NCI-H526 (cell line): ENCODE results near the gene SNX9.

Experiments
- DNase-seq, 2 experiments: peaks; one replicate each; lab custom pipeline; 2025; lab: John Stamatoyannopoulos, UW

SNX9 gene

DNA sequence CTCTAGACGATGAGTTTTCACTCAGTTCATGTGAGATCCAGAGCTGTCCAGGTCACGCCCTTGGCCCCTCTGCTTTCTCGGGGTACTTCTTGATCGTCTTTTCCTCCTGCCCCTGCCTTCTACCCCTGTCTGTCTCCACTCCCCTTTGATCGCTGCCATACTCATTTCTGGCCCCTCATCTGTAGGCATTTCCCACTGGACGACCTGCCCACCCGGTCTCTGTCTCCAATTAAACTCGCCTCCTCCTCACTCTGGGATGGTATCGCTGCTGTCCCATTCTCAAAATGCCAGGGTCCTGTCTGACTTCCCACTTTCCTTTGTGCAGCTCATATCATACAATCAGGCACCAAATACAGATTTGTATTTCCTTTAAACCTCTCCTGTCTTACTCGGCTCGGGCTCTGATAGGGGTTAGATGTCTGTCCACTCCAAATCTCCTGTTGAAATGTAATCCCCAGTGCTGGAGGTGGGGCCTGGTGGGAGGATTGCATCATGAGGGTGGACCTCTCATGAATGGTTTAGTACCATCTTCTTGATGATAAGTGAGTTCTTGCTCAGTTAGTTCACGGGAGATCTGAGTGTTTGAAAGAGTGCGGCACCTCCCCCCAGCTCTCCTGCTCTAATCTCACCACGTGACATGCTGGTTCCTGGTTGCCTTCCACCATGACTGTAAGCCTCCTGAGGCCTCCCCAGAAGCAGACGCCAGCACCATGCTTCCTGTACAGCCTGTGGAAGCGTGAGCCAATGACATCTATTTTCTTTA, 155.2 kb downstream of the SNX9 start:
- DNase-seq = no peak

DNA sequence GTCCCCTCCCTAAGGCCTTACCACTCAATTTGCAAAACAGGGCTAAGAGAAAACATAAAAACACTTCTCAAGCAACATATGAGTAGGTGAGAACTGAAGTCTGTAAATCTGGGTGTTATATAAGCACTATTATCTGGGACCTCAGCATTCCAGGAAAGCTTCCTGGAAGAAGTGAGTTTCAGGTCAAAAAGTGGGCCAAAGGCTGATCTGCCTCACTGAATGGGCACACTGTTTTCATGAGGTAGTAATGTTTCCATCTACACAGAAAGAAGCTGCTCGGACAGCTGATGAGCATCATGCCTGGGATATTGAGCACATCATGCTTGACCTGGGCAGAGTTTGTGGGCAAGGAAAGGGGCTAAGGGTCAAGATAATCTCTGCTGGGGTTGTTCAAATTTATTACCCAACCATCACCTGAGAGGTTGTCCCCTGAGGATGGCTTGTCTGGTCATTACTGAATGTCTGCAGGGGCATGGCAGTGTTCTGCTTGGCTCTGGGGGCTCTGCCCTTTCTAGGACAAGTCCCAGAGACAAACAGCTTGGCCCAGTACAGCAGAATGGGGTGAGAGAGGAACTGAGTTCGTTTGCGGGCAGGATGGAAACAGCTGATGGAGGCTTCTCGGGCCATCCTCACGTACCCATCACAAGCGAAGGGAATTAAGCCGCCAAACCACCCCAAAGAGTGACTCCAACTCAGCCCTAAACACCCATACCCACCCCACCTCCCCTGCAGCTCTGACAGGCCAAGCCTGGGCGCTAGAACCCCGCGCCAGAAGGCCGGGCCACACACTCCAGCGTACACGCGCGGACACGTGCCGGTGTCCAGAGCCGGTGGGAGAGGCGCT, 157.5 kb downstream of the SNX9 start:
- no peak for DNase-seq

DNA sequence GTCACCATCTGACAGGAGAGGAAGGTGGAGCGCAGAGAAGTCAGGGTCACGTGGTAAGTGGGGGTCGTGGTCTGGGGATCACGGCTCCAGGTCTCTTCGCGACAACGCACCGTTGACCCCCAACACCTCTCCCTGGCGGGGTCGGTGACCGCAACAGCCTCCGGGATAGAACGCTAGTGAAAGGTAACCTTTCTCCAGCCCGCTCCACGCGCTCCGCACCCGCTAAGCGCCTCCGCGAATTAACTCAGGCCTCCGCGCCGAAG, 158.0 kb downstream of the SNX9 start:
- peak in 1 of 2 experiments; percentile 53 for DNase-seq

DNA sequence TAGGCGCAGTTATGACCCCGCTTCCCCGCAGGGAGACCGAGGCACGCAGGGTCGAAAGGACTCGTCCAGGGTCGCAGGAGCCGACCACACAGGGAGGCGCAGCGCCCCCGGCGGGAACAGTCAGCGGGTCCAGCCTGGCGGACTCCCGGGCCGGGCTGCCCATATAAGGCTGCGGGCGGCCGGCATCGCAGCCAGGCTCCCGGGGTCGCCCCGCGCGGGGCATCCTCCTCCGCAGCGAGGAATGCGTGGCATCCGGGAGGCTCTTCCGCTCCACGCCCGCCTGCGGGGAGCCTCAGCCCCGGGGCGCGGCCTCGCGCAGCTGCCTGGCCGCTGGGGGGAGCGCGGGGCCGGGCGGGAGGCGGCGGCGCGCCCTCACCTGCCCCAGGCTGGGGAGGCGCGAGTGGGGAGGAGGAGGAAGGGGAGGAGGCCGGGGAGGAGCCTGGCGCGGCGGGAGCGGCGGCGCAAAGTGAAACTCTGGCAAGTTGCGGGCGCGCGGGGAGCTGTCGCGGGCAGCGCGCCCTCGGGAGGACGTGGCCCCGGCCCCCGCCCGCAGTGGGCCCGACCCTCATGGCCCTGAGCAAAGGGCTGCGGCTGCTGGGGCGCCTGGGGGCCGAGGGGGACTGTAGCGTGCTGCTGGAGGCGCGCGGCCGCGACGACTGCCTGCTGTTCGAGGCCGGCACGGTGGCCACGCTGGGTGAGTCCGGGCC, 158.5 kb downstream of the SNX9 start, which contains the start of gene SYNJ2:
Gene SYNJ2 (plus strand): TSS at position 469 of the 707 bp plus-strand sequence. CDS start 99 bp downstream, at position 568.
- DNase-seq = peak in 1 of 2 experiments; percentile 89

DNA sequence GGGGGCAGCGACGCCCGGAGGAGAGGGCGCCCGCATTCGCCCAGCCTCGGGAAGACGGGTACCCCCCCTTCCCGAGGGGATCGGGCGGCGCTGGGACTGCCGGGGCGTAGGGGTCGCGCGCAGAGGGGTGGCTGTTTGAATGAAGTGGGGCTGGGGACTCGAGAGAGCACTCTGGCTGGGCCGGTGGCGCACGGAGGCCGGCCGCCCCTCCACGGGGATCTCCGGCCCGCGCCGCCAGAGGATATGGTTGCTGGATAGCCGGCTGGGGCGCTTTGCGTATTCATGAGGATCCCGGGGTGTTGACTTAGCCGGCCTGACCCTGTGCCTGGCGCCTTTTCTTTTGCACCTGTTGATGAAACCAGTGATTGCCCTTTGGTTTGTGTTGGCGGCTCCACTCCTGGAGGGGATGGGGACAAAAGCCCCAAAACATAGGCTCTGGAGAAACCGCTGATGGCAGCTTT, 159.1 kb downstream of the SNX9 start:
- peak; percentile 74 to 93 for DNase-seq

DNA sequence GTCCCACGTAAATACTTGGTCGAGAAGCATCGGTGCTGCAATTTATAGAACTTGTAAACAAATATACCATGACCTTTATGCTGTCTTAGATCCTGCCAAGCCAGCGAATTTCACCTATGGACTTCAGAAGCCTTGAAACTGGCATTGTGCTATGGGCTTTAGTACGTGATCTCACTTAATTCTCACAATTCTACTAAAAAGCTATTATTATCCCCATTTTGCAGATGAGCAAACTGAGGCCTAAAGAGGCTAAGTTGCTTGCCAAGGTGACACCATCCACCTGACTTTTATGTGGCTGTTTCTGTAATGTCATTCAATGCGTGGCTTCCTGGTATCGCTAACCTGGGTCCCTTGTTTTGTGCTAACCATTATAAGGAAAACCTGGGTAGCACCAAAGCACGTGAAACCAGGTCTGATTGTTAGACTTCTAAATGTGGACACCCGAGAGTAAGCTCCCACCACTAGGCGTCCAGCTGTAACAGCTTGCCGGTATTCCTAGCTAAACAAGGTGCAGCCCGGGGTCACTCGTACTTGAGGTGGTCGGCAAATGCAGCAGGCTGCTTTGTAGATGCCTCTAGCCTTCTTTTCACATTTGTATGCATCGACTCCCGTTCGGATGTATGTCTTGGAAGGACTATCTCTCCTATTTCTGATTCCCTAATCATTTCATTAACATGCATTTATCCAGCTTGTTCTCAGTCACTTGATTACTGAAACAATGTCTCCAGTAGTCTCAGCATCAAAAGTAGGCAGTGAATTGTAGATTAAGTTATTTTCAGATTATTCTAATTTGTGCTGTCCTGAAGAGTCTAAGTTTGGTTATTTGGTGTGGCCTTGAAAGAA, 159.7 kb downstream of the SNX9 start:
- DNase-seq = peak in 1 of 2 experiments; percentile 42

DNA sequence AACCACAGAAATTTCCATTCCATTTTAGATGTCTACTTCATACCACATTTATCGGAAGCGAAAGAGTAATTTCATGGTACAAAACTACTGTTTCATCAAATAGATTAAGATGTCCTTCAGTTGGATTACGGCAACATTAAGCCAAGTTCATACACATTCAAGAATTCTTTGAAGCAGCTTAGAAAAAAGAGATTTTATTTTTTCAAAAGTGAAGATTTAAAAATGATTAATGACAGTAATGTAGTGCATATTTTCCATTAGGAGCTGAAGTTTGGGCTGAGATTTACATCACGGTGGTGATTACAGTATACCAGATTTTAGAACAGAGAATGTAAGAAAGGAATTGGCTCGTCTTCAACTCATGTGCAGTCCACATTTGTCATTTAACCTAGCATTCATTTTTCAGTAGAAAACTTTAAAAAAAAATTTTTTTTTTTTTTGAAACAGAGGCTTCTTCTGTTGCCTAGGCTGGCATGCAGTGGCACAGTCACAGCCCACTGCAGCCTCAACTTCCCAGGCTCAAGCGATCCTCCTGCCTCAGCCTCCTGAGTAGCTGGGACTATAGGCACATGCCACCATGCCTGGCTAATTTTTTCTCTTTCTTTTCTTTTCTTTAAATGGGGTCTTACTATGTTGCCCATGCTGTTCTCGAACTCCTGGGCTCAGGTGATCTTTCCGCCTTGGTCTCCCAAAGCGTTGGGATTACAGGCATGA, 160.5 kb downstream of the SNX9 start:
- DNase-seq = no peak

DNA sequence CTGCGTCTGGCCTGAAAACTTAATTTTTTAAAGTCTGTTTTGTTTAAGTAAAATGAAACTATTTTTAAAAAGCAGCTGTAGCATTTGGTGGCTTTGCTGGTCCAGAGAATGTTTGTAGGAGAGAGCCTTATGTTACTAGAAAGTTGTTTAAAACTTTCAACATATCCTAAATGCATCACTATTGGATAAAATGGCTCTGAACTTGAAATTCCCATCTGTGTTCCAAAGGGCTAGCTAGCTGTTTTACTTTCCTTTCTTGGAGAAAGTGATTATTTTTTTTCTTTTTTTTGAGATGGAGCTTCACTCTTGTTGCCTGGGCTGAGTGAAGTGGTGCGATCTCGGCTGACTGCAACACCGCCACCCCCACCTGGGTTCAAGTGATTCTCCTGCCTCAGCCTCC, 161.1 kb downstream of the SNX9 start:
- no peak for DNase-seq

DNA sequence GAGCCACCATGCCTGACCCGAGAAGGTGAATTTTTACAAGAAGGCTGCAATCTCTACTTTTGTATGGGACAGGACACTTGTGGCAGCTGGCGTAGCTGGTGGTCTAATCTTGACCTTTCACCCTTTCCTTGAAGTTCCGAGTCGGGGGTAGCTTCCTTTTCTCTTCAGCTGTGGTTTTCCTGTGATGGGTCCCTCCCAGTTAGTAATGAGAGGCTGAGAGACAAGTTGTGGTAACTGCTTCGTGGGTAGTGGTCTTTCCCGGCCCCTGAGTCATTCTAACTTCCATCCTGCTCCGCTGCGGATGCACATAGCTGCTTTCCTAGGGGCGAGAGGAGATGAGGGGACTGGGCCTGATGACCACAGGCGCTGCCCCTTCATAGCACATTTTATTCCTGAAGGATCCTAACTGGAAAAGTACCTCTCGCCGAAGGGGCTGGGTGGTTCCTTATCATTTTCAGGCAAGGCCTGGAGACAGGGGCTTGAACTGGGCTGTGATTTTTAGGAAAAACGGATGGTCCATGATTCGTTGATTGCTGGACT, 161.7 kb downstream of the SNX9 start:
- DNase-seq = no peak

DNA sequence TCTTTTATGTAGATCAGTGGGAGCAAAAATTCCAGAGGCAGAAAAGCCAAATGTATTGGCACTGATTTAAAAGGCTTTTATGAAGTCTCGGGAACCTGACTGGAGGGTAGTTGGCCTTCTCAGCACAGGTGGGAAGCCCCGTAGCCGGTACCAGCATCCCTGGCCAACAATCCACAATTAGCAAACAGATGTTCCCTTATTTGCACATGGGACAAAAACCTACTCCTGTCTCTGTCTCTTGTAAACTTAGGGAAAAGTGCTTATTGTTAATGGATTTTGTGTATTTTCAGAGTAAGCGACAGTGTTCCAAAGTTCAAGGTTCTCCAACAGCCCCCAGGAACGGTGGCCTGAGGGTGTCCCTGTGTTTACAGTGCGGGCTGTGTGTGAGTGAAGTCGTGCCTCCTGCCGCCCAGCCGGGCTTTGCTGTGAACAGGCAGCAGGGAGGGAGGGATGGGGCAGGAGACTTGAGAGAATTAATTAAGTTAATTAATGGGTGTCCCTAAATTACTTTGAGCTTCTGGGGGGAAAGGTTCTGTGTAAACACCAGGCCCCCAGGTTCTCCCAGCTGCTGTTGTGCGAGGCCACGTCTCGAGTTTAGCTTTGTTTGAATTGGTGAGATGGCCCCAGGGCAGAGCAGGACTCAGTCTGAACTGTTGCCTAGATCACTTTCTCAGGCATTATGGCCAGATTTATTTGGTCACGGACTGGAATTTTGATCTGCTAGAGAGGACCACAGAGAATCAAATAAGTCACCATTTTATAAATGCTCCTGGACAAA, 162.5 kb downstream of the SNX9 start:
- DNase-seq = peak; percentile 28 to 86

DNA sequence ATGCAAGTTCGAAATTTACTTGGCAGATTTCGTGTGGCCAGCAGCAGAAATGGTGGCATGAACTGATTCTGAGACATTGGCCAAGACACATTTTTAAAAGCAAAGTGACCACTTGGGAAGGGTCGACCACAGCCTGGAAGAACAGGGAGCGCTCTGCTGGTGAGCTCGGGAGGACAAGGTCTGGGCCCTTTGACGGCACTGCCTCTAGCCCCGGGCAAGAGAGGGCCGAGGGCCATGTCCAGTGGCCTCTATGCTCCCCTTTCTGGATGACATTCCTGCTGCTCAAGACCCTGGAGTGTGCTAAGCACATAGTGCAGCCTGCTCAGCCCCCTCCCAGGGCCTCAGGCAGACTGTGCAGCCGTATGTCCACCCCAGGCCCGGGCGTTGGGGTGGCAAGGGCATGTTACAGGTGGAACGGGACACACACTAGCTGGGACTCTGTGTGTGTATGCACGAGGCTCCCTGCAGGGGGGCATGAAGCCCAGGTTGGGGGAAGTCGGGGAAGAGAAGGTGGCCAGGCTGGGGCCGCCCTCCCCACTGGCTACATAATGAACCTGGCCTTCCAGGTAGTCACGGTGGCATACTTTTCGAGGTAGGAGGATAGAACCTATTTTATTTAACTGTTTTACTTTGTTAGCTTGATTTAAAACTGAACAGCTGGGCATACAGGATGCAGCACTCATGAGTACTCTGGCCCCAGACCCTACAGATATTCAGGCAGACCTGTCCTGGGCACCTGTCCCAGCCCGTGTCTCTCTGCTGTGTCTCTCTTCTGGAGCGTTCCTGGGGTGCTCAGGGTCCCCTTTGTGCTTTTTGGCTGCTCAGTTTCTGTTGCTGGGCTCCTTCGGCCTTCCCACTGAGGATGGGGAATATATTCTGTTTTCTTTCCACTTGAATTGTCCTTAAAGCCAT, 165.0 kb downstream of the SNX9 start:
- DNase-seq = no peak

DNA sequence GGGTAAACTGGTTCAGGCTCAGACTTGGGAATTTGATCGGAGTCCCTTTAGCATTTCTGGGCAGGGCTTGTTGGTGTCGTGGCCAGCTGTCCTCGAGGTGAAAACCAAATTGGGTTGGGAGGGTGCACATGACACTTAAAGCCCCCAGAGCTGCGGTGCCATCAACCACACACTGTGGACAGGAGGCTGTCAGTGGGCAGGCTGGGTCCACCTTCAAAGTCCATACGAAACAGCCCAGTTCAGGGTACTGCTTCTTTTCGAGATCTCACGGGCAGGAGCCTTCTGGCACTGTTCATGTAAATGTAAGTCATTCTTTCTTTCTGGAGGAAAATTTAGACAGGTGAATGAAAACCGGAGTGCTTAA, 165.6 kb downstream of the SNX9 start:
- no peak for DNase-seq

DNA sequence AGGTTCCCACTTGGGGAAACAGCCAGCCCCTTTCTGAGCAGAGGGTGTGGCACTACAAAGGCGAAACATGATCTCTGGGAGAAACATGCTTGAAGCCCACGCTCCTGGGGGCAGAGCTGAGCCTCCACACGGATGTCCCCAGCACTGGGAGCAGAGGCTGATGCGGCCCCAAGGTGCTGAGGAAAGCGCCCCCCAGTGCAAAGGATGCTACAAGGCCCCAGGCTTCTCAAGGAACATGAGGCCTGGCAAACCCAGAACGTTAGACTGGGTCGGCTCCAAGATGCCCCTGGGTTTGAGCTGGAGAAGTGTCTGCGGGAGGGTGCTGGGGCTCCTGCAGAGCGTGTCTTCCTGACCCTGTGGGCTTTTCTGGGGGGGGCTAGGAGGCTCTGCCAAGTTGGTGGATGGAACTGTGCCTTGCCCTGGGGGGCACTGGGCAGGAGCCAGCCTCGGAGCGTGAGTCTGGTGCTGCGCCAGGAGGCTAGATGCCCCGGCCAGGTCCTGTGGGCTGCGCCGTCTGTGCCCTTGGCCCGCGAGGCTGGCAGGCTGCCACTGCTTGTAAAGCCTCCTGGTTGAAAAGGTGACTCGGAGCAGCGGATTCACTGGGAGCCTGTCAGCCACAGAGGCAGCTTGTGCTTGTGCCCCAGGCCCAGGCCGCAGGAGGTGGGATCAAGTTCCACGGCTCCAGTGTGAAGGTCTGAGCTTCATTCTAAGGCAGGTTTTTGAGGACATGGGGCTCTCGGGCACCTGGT, 166.7 kb downstream of the SNX9 start:
- peak; percentile 57 to 74 for DNase-seq

DNA sequence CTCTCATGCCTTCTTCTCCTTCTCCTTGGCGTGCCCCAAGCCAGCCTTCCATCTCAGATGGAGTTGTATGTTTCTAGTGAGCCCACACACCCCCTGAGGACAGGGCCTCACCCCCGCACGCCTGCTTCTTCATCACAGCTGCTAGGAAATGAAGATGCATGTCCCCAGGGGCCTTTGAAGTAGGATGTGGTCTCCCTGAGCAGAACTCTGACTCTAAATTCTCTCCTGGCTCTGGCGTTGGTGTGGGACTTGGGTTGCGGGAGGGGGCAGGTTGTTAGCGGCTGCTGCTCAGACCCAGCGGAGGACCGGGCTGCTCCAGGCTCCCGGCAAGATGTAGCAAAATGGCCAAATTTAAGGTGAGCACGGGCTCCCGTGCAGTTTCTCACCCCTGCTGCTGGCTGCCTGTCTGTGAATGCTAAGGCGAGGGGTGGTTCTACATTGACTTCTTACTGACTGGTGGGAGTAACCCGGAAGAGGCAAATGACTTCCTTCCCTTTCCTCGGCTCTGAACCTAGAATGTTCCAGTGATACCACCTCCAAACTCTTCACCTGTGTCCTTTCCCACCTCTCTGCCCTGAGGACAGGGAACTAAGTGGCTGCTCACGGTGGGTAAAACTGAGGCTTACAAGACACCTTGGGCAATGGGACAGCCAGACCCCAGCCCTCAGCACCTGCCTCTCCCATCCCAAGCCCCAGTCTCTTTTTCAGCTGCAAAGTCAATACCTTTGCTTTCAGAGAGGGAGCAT, 167.4 kb downstream of the SNX9 start:
- peak in 1 of 2 experiments; percentile 26 for DNase-seq

DNA sequence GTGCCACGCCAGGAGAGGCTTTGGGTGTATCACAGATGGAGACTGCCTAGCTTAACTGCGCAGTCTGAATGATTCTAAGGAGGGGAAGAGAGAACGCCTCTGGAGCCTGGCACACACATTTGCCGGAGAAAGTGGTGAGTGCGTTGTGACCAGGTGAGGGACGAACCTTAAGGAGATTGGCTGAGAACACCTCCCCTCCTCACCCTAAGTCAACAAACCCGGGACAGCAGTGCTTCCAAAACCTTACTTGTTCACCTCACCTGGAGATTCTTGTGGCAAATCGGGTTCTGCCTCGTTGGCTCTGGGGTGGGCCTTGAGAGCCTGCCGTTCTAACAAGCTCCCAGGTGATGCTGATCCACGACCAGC, 168.0 kb downstream of the SNX9 start:
- DNase-seq = no peak

DNA sequence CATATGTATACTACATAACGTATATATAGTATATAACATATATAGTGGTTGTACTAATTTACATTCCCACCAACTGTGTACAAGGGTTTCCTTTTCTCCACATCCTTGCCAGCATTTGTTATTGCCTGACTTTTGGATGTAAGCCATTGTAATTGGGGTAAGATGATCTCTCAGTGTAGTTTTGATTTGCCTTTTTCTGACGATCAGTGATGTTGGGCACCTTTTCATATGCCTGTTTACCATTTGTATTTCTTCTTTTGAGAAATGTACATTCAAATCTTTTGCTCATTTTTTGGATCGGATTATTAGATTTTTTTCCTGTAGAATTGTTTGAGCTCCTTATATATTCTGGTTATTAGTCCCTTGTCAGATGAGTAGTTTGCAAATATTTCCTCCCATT, 170.0 kb downstream of the SNX9 start:
- no peak for DNase-seq

DNA sequence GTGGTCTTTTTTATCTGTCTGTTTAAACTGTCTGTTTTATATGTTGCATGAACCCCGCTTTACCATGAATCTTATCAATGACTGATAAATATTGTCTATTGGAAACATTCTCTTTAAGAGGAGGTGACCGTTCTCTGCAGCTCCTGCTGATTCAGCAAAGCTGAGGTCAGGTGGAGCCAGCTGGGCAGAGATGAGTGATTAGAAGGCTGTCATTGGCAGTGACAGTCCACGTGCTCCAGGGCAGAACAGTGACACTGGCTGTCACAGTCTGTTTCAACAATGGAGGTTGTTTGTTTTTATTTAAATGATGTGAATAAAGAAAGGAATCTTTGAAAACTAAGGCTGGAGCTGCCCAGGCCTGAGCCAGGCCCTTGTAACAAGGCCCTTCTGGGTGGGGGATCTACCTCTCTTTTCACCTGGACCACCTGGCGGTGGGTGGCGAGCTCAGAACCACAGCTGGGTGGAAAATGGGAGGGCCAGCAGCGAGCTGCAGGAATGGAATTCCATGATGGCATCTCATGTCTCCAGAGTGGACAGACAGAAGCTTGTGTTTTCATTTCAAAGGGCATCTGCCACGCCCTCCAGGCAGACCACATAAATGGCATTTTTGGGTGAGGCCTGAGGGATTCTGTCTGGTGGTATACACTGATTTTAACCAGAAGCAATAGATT, 171.2 kb downstream of the SNX9 start:
- DNase-seq = peak in 1 of 2 experiments; percentile 16
